AML-193 (cell line): ENCODE data around the gene LRG1.
A peak's percentile ranks its signal among the peaks of the same experiment; 100 is the strongest.
"Not testable (repeated sequence)": the region's sequence is repeated elsewhere in the genome, so short reads cannot be mapped to it uniquely, and the experiment has no call there.

Experiments used
- DNase-seq, 2 experiments: peaks; one replicate each; lab custom pipeline; 2025; lab: John Stamatoyannopoulos, UW

The LRG1 gene

GRCh38 chr19:4553092-4553695, 13.4 kb upstream of the LRG1 start:
- DNase-seq, result no peak

DNA sequence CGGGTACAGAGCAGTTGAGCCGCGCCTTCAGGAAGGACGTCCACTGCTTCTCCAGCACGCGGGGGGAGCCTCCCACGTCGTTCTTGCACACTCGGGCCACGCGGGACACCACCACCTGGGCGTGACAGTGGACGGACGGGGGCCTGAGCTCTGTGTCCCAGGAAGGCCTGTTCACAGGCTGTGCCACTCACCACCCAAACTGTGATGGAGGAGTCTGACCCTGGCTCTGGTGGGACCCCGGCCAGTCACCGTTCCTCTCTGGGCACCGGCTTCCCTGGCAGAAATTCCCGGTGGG, 12.6 kb upstream of the LRG1 start:
- DNase-seq, result no peak

- no peak for DNase-seq
These were observed 10.7 kb upstream of the LRG1 start for GRCh38 chr19:4550479-4551050.

- no peak for DNase-seq
These were observed 10.2 kb upstream of the LRG1 start for GRCh38 chr19:4550018-4550417.

- DNase-seq, result no peak
These were observed 8.4 kb upstream of the LRG1 start for GRCh38 chr19:4548238-4548584.

DNA sequence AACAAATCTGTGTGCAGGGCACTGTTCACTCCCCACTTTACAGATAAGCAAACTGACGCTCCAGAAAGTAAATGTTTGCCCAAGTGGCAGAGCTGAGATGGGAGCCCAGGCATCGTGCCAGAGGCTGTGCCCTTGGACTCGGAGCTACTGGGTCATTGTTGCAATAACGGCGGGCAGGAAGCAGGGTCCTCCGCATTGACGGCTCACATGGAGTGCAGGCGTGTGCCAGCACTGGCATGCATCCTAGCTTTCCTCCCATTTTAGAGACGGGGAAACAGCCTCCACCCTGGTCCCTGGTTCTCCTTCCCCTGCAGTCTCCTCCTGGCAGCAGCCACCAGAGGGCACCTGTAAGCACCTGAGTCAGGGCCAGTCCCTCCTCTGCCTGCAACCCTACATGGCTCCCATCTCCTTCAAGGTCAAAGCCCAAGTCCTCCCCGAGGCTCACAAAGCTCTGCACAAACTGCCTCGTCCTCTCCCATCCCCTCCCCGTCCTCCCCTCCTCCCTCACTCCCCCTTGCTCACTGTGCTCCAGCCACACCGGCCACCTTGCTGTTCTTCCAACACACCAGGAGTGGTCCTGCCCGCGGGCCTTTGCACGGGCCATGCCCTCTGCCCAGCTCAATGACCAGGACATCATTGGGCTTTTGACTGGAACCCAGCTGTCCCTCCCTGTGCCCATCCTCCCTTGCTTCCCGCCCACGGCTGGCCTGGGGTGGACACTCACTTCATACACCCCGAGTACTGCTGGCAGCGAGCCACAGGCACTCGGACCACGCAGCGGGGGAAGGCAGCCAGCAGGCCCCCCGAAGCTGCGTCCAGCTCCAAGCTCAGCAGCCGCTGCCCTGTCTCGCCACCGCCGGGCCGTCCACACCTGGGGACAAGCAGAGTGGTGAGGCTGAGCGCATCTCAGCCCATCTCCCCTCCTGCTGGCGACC, 7.7 kb upstream of the LRG1 start:
- no peak for DNase-seq

- DNase-seq, result no peak
These were observed 4.2 kb upstream of the LRG1 start for GRCh38 chr19:4543842-4544647.

GRCh38 chr19:4542896-4543841, 3.3 kb upstream of the LRG1 start:
- DNase-seq, result peak in 1 of 2 experiments; percentile 12

GRCh38 chr19:4541806-4542145, 1.9 kb upstream of the LRG1 start:
- not testable (repeated sequence) for DNase-seq

- peak; percentile 51 to 57 for DNase-seq
These were observed 1.4 kb upstream of the LRG1 start for GRCh38 chr19:4541114-4541805.

- no peak for DNase-seq
These were observed 605 bp downstream of the LRG1 start for GRCh38 chr19:4539169-4539692.

- no peak for DNase-seq
These were observed 1.3 kb downstream of the LRG1 start for GRCh38 chr19:4538601-4538954.

DNA sequence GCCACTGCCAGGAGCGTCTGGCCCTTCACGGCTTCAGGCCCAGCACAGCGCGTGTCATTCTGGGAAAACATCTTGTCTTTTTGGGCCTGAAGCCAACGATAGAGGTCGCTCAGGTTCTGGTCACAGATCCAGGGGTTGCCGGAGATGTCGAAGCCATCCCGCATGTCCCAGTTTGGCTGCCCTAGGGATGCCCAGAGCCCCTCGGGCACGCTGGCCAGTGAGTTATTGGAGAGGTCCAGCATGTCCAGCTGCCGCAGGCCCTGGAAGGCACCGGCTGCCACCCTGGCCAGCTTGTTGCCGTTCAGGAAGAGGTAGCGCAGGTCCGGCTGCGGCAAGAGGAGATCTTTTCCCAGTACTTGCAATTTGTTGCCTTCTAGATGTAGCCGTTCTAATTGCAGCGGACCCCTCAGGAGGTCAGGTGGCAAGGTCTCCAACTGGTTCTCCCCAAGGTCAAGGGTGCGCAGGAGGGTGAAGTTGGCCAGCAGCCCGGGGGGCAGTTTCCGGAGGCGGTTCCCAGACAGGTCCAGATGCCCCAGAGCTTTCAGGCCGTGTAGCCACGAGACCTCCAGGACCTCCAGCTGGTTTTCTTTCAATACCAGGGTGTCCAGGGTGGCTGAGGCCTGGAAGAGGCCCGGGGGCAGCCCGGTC, 1.8 kb downstream of the LRG1 start:
- DNase-seq, result no peak

- DNase-seq, result no peak
These were observed 3.0 kb downstream of the LRG1 start for GRCh38 chr19:4536798-4537197.

DNA sequence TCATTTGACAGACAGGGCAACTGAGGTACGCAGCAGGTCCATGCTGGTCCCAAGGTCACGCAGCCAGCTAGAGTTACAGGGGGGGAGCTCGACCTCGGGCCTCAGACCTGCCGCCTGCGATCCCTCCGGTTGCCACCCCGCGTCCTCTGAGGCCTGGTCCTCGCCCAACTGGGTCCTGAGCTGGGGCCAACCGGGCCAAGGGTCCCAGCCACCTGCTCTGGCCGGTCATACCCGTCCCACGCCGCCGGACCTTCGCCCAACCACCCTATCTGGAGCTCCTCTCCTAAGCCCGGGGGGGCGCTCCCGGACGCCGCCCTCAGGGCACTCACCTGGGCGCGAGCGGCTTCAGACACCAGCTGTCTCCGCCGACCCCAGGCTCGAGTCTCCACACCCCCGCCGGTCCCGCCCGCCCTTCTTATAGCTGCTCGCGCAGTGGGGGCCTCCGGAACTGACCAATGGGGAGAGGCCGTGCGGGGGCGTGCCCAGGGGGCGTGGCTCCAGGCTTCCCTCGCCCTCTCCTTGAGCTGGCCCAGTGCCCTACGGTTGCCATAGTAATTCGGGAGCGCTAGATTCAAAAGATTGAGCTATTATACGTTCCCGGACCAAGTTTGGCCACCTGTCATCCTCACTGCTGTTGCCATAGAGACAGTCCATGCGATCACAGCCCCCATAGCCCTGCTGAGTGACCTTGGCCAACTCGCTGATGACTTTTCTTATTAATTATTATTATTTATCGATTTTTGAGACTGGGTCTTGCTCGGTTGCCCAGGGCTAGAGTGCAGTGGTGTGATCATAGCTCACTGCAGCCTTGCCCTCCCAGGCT, 4.8 kb downstream of the LRG1 start, which contains the start of gene PLIN5:
TSS of gene PLIN5 (minus strand) at position 389 of the 823 bp plus-strand sequence. CDS start 1,150 bp downstream, outside the sequence.
- DNase-seq, result no peak

DNA sequence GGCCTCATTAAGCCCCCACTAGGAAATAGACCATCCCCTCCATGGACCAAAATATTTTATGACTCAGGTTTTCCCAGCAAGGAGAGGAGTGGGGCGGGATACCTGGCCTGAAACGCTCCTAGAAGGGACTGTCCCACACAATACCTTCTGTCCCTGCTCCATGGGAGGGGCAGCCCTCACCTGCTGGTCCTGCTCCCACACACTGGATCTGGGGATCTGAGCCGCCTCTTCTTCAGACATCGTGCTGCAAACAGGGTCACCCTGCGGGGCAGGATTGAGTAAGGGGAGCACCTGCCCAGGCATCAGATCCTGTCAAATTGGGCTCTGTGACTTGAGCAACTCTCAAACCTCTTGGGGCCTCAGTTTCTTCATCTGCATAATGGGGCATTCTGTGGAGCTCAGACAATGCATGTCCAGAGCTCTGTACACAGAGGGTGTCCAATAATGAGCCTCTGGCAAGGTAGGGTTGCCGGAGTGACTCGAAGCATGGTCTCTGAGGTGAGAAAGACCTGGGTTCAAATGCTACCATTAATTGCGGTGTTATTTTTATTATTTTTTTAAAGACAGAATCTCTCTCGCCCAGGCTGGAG, 5.9 kb downstream of the LRG1 start:
- DNase-seq, result no peak

- DNase-seq, result no peak
These were observed 6.5 kb downstream of the LRG1 start for GRCh38 chr19:4533334-4533733.

- DNase-seq, result no peak
These were observed 8.2 kb downstream of the LRG1 start for GRCh38 chr19:4531562-4532165.
